ENCODE results near the gene ZNF764.

Gene ZNF764

DNA sequence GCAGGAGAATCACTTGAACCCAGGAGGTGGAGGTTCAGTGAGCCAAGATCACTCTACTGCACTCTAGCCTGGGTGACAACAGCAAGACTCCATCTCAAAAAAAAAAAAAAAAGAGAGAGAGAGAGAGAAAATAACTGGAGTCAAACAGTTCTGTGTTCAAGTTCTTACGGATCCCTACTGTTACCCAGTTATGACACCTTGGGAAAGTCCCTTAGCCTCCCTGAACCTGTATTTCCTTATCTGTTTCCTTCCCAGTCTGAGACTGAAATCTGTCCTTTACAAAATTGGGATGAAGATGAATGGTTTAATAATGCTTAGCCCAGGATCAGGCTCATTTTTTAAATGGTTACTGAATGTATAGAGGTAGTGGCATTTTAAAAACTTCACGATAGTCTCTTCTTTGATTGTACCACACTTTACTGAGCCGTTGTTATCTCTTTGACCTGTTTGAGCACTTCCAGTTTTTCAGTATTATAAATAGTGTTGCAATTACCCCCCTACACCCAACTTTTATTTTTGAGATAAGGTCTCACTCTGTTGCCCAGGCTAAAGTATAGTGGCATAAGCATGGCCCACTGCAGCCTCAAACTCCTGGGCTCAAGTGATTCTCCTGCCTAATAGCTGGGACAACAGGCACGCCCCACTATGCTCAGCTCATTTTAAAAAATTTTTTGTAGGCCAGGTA, 49.0 kb downstream of the ZNF764 start:
- Histone ChIP-seq H3F3A (ENCODE audit: insufficient read depth) (peaks cover 11% of the 10 kb centered on the region; the same call in 1 of the 2 replicates), H3K4me3 (ENCODE audit: insufficient read depth, low read length, poor library complexity, severe bottlenecking) (no peak overlapping the region), H3K27ac (ENCODE audit: low read depth, low read length) (no peak overlapping the region), H3K79me2 (ENCODE audit: insufficient read depth, low read length) (no peaks in the 10 kb centered on the region), H3K9ac (ENCODE audit: low read length) (no peak overlapping the region), H3K4me2 (ENCODE audit: low read depth, low read length, poor library complexity, severe bottlenecking) (no peak overlapping the region), H2AFZ (ENCODE audit: low read depth, low read length, severe bottlenecking) (no peak overlapping the region), H3K27me3 (ENCODE audit: low read length) (no peaks in the 10 kb centered on the region), H3K36me3 (ENCODE audit: low read length) (peaks cover 43% of the 10 kb centered on the region), H4K20me1 (ENCODE audit: low read depth, low read length) (no peaks in the 10 kb centered on the region), H3K9me2 (replicated peaks; ENCODE audit: insufficient read depth, low read length) (no peaks in the 10 kb centered on the region), H3K9me3 (ENCODE audit: insufficient read depth, low read length) (no peaks in the 10 kb centered on the region)
- TF ChIP-seq CTCF (IDR thresholded peaks at IDR 0.05; ENCODE audit: insufficient read depth, low read length, poor library complexity, severe bottlenecking) (no peak), EZH2phosphoT487 (conservative IDR thresholded peaks at IDR 0.05; ENCODE audit: low read length) (no peak)
